Measurements from ENCODE around the gene ZBTB22. TPM values are rescaled to one million over a fixed set of nuclear protein-coding genes. Genes with fewer than 3 reads are reported as not detected.

ZBTB22 gene
- total RNA-seq, 4 donors from 2014 or later: 10.1 to 31.8 (median 17.2) TPM

DNA sequence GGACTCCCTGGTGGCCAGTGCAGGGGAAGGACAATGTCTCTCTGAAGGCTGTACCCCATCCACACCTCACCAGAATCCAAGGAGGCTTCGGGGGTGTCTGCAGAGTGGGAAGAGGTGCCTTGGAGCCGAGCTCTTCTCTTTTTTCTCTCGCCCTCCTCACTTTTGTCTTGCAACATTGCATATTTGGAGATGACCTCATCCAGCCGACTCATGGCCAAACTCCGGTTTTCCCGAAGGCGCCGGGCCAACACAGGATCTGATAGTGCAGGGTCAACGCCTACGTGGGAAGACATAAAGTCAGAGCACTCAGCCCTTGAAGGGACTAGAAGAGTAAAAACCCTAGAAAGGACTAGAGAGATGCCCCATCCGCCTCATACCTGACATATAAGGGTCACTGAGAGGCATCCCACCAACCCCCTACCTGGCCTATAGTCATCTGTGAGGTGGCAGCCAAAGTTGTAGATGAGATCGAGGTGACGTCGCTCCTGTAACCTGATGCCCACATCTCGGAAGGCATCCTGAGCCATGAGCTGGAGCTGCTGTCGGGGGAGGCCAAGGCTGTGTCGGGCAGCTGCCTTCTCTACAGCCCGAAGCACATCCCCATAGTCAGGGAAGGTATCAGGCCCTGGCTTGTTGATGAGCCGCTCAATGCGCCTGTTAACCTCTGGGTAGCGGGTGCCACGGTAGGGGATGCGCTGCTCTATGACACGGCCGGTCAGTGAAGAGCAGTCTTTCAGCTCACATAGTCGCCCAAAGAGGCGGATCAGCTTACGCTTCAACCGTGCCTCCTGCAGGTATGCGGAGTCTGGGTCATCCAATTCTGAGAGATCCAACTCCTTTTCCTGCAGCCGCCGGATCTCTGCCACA, 3.0 kb upstream of the ZBTB22 start:
- Histone ChIP-seq H3K9me3 (no peaks in the 10 kb centered on the region), H3K27ac (peak overlapping the region in 3 of 4 donors; percentile 18 to 94 (median 31)), H3K4me1 (peaks cover 26 to 61% (median 52%) of the 10 kb centered on the region in 4 donors), H3K27me3 (no peaks in the 10 kb centered on the region), H3K36me3 (peaks cover 0 to 24% (median 8%) of the 10 kb centered on the region in 4 donors), H3K4me3 (no peak overlapping the region)
- TF ChIP-seq, protein P1, sequence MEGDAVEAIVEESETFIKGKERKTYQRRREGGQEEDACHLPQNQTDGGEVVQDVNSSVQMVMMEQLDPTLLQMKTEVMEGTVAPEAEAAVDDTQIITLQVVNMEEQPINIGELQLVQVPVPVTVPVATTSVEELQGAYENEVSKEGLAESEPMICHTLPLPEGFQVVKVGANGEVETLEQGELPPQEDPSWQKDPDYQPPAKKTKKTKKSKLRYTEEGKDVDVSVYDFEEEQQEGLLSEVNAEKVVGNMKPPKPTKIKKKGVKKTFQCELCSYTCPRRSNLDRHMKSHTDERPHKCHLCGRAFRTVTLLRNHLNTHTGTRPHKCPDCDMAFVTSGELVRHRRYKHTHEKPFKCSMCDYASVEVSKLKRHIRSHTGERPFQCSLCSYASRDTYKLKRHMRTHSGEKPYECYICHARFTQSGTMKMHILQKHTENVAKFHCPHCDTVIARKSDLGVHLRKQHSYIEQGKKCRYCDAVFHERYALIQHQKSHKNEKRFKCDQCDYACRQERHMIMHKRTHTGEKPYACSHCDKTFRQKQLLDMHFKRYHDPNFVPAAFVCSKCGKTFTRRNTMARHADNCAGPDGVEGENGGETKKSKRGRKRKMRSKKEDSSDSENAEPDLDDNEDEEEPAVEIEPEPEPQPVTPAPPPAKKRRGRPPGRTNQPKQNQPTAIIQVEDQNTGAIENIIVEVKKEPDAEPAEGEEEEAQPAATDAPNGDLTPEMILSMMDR (IDR thresholded peaks at IDR 0.05): no peak
- WGBS, 2 donors (ENCODE audit: low coverage in 1 of 2): 90% methylated on average over 32 of the region's 32 CpGs; no CpG with 5 or more reads in 1 of the 2 donors
- intact Hi-C loops (cut with DNase I; ENCODE audit: low total_unique reads) (no loop called here), in situ Hi-C loops (cut with MboI; ENCODE audit: low pct_ligation_motif_present in 1 of 4, low pct_unique_long_range_greater_than_20kb in 1 of 4, low sequenced_read_pairs in 3 of 4) (no loop called here)
- DNase-seq: peak; percentile 33

DNA sequence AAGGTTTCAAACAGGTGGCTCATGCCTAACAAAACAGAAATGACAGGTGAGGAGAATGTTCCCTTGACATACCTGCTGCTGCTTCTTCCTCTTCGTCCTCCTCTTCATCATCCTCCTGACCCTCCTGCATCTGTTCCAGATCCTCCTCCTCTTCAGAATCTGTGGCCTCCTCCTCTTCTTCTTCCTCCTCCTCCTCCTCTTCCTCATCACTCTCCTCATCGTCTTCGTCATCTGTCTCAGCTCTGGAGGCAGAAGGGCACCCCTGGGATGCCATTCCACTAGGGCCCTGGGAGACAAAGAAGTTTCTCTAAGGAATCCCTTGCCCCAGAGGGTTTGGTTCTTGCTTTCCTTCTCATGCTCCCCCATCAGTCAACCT, 2.4 kb upstream of the ZBTB22 start:
- no peak for DNase-seq
- Histone ChIP-seq H3K27me3 (no peaks in the 10 kb centered on the region), H3K4me3 (no peak overlapping the region), H3K9me3 (no peaks in the 10 kb centered on the region), H3K36me3 (peaks cover 0 to 24% (median 8%) of the 10 kb centered on the region in 4 donors), H3K27ac (peak overlapping the region in 3 of 4 donors; percentile 18 to 94 (median 31)), H3K4me1 (peaks cover 31 to 68% (median 58%) of the 10 kb centered on the region in 4 donors)
- WGBS, 2 donors (ENCODE audit: low coverage in 1 of 2): 80% methylated on average over 3 of the region's 3 CpGs; no CpG with 5 or more reads in 1 of the 2 donors
- intact Hi-C loops (cut with DNase I; ENCODE audit: low total_unique reads): loop anchor here (10.0 kb wide), 1 partner anchor 95 kb away; the partner anchor contains the start of genes CUTA and PHF1
- TF ChIP-seq, protein P1 (IDR thresholded peaks at IDR 0.05): no peak
- TF ChIP-seq POLR2AphosphoS5 (IDR thresholded peaks at IDR 0.05): no peak
- TF ChIP-seq EP300 (IDR thresholded peaks at IDR 0.05; ENCODE audit: low read depth): no peak
- no peak for TF ChIP-seq POLR2A (IDR thresholded peaks at IDR 0.05)
- in situ Hi-C loops (cut with MboI; ENCODE audit: low pct_ligation_motif_present in 1 of 4, low pct_unique_long_range_greater_than_20kb in 1 of 4, low sequenced_read_pairs in 3 of 4): no loop called here

DNA sequence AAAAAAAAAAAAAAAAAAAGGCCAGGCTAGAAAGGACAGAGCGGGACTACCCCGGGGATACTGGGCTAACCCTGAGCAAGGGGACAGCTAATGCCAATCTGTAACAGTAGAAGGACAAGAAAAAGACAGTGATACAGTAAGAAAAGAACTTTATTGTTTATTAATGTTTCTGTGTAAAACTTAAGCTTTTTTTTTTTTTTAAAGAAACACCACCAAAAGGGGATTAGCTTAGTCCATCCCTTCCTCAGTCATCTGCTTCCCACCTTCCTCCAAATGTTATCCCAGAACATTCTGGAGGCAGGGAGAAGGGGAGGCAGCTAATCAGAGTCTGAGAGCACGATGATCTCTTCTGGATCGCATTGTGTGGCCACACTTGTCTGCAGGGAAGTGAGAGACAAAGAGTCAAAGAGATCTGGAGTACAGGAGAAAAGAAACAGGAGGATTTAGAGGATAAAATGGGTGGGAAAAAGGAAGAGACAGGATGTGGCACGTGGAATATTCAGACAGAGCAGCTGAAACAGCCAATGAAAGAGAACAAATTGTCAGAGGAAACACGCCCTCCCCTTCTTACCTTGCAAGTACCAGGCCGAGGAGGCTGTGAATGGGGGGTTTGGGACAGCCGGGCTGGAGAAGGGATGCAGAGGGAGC, 1.0 kb upstream of the ZBTB22 start:
- H3K9me3 ChIP-seq: no peaks in the 10 kb centered on the region
- peak overlapping the region; percentile 86 to 94 (median 90) for H3K27ac ChIP-seq
- DNase-seq: no peak
- no peaks in the 10 kb centered on the region for H3K27me3 ChIP-seq
- H3K4me3 ChIP-seq: peak overlapping the region in 3 of 4 donors; percentile 36 to 61 (median 46)
- peaks cover 28 to 66% (median 56%) of the 10 kb centered on the region in 4 donors for H3K4me1 ChIP-seq
- TF ChIP-seq, protein P1 (IDR thresholded peaks at IDR 0.05): no peak
- TF ChIP-seq POLR2A (IDR thresholded peaks at IDR 0.05): no peak
- peaks cover 0 to 24% (median 8%) of the 10 kb centered on the region in 4 donors for H3K36me3 ChIP-seq
- in situ Hi-C loops (cut with MboI; ENCODE audit: low pct_ligation_motif_present in 1 of 4, low pct_unique_long_range_greater_than_20kb in 1 of 4, low sequenced_read_pairs in 3 of 4) (no loop called here), intact Hi-C loops (cut with DNase I; ENCODE audit: low total_unique reads) (loop anchor here (10.0 kb wide), 1 partner anchor 96 kb away; the partner anchor contains the start of genes CUTA and PHF1)
- 53 to 58% methylated on average over 7 to 8 of the region's 8 CpGs for WGBS, 2 donors (ENCODE audit: low coverage in 1 of 2)

DNA sequence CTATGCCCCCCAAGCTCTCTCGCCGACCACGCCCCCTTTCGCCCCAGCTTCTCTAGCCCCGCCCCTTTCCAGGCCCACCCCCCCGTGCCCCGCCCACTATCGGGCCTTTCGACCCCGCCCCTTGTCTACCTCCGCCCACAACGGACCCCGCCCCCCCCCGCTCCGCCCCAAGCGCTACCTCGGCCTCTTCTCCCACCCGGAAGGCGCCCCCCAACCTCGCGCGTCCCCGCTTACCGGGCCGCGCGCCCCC, 200 bp downstream of the ZBTB22 start:
- H3K27me3 ChIP-seq: no peaks in the 10 kb centered on the region
- peaks cover 0 to 24% (median 8%) of the 10 kb centered on the region in 4 donors for H3K36me3 ChIP-seq
- 0% methylated on average over 6 of the region's 27 CpGs; no CpG with 5 or more reads in 1 of the 2 donors for WGBS, 2 donors (ENCODE audit: low coverage in 1 of 2)
- in situ Hi-C loops (cut with MboI; ENCODE audit: low pct_ligation_motif_present in 1 of 4, low pct_unique_long_range_greater_than_20kb in 1 of 4, low sequenced_read_pairs in 3 of 4): no loop called here
- H3K4me1 ChIP-seq: peaks cover 30 to 69% (median 58%) of the 10 kb centered on the region in 4 donors
- DNase-seq: no peak
- intact Hi-C loops (cut with DNase I; ENCODE audit: low total_unique reads): loop anchor here (10.0 kb wide), 1 partner anchor 97 kb away; the partner anchor contains the start of genes CUTA and PHF1
- no peak for TF ChIP-seq POLR2AphosphoS5 (IDR thresholded peaks at IDR 0.05)
- TF ChIP-seq, protein P1 (IDR thresholded peaks at IDR 0.05): no peak
- TF ChIP-seq EP300 (IDR thresholded peaks at IDR 0.05; ENCODE audit: low read depth): no peak
- TF ChIP-seq POLR2A (IDR thresholded peaks at IDR 0.05): no peak
- H3K9me3 ChIP-seq: no peaks in the 10 kb centered on the region
- peak overlapping the region; percentile 86 to 94 (median 90) for H3K27ac ChIP-seq
- peak overlapping the region; percentile 36 to 61 (median 46) for H3K4me3 ChIP-seq

All from transverse colon (tissue), 4 donors.